HepG2 (cell line): ENCODE data around the gene RUVBL2. TPM values are rescaled to one million over a fixed set of nuclear protein-coding genes. Genes with fewer than 3 reads are reported as not detected.
"Not testable (repeated sequence)": the region's sequence is repeated elsewhere in the genome, so short reads cannot be mapped to it uniquely, and the experiment has no call there.

Experiments used
- ATAC-seq: fragments of 200-7000 bp; cut with Tn5 transposase; 3 replicates; pipeline ENCODE4 v1.9.1; 2020; ENCODE audit warnings: mild to moderate bottlenecking, moderate library complexity
- BruUV-seq: library from RNA; stranded (reverse); fragments of 400-500 nt; replicated peaks from 2 replicates; lab custom pipeline; 2021; lab: Mats Ljungman, UMichigan
- CTCF ChIA-PET: fragments of 300-600 bp; formaldehyde crosslinking; extraction: SDS; loops from one replicate; lab custom pipeline; 2021; ENCODE audit warnings: low total read pairs, inconsistent platforms, low intra/inter-chr PET ratio; lab: Yijun Ruan, JAX
- POLR2A ChIA-PET: fragments of 350-600 bp; sonication (Branson Sonifier 250); formaldehyde crosslinking; loops from one replicate; lab custom pipeline; 2020; ENCODE audit warnings: antibody characterized with exemption, inconsistent platforms; lab: Yijun Ruan, JAX
- DNase-seq: peaks from one replicate; pipeline ENCODE4 v3.0.0-alpha.2; 2015; ENCODE audit warnings: low spot score
- FAIRE-seq: peaks from 3 replicates; lab custom pipeline; 2011; peaks lifted over from hg19 to GRCh38; lab: Jason Lieb, UNC
- H2AFZ ChIP-seq: one replicate; pipeline ENCODE4 v1.6.1; 2011; ENCODE audit warnings: low read length, inconsistent platforms
- H3K27ac ChIP-seq: fragments of 300-600 bp; 3 replicates; pipeline ENCODE4 v1.8.0; 2011; ENCODE audit warnings: mixed run types, mild to moderate bottlenecking, mixed read lengths, low read length, inconsistent platforms; ENCODE audit not compliant: insufficient read depth; ENCODE audit errors: extremely low read length
- H3K27me3 ChIP-seq, 2 experiments: fragments of 200-600 bp in 1 of 2; 2 replicates in 1 of 2; 3 replicates in 1 of 2; pipeline versions ENCODE4 v1.6.0 to v1.8.0; 2011; ENCODE audit warnings: low read length in 2 of 2, mild to moderate bottlenecking in 2 of 2, moderate library complexity in 2 of 2, inconsistent platforms in 1 of 2; ENCODE audit not compliant: insufficient read depth in 2 of 2, control insufficient read depth in 1 of 2
- H3K36me3 ChIP-seq, 2 experiments: fragments of 200-600 bp in 1 of 2; replicated peaks in 1 of 2; 2 replicates in 1 of 2; 3 replicates in 1 of 2; pipeline versions ENCODE4 v1.5.1 to v1.8.0; 2011; ENCODE audit warnings: low read length in 2 of 2, inconsistent platforms in 1 of 2; ENCODE audit not compliant: insufficient read depth in 2 of 2, control insufficient read depth in 1 of 2
- H3K4me1 ChIP-seq: 2 replicates; pipeline ENCODE4 v1.5.1; 2012; ENCODE audit warnings: low read length, inconsistent platforms; ENCODE audit not compliant: insufficient read depth
- H3K4me2 ChIP-seq: 2 replicates; pipeline ENCODE4 v1.6.0; 2011; ENCODE audit warnings: low read depth, low read length, inconsistent platforms
- H3K4me3 ChIP-seq, 3 experiments: fragments of 200-600 bp in 1 of 3; sonication (generic), shearing (Covaris generic) in 1 of 3; replicated peaks in 1 of 3; 2 replicates each; pipeline ENCODE4 v1.5.1; 2011 to 2016; ENCODE audit warnings: low read length in 3 of 3, inconsistent platforms in 2 of 3, low read depth in 2 of 3, mild to moderate bottlenecking in 2 of 3, control low read depth in 1 of 3, mixed read lengths in 1 of 3; ENCODE audit not compliant: insufficient read depth in 1 of 3
- H3K79me2 ChIP-seq: one replicate; pipeline ENCODE4 v1.6.1; 2011; ENCODE audit warnings: low read length, inconsistent platforms; ENCODE audit not compliant: insufficient read depth
- H3K9ac ChIP-seq: 2 replicates; pipeline ENCODE4 v1.6.0; 2011; ENCODE audit warnings: mild to moderate bottlenecking, low read depth, low read length, inconsistent platforms; ENCODE audit not compliant: insufficient read depth
- H3K9me3 ChIP-seq: 2 replicates; pipeline ENCODE4 v1.5.1; 2012; ENCODE audit warnings: mild to moderate bottlenecking, low read length
- H4K20me1 ChIP-seq: 2 replicates; pipeline ENCODE4 v1.6.0; 2011; ENCODE audit warnings: inconsistent platforms, mild to moderate bottlenecking, low read length, moderate library complexity; ENCODE audit not compliant: insufficient read depth
- ATF1 ChIP-seq: IDR thresholded peaks from 2 replicates; pipeline ENCODE4 v1.6.1; 2016; ENCODE audit warnings: mild to moderate bottlenecking, control low read depth
- CREM ChIP-seq, 2 experiments: sonication (generic) in 1 of 2; formaldehyde crosslinking in 1 of 2; IDR thresholded peaks; 2 replicates each; pipeline versions ENCODE4 v1.4.0 to v1.6.1; 2016 to 2020; ENCODE audit warnings: antibody characterized with exemption in 1 of 2, mild to moderate bottlenecking in 1 of 2, missing genetic modification reagents in 1 of 2
- DR1 ChIP-seq: sonication (generic); formaldehyde crosslinking; IDR thresholded peaks from 2 replicates; pipeline ENCODE4 v1.8.0; 2021; ENCODE audit warnings: mild to moderate bottlenecking, missing genetic modification reagents, inconsistent platforms
- HDAC2 ChIP-seq: sonication (generic); formaldehyde crosslinking; IDR thresholded peaks from 2 replicates; pipeline ENCODE4 v1.4.0; 2020; ENCODE audit warnings: missing genetic modification reagents
- HOXA3 ChIP-seq: sonication (generic); formaldehyde crosslinking; IDR thresholded peaks from 2 replicates; pipeline ENCODE4 v1.5.0; 2020; ENCODE audit warnings: missing genetic modification reagents
- KDM1A ChIP-seq: IDR thresholded peaks from 2 replicates; pipeline ENCODE4 v1.6.1; 2016; ENCODE audit warnings: missing compliant biosample characterization
- NFYB ChIP-seq: sonication (generic); formaldehyde crosslinking; IDR thresholded peaks from 2 replicates; pipeline ENCODE4 v1.4.0; 2020; ENCODE audit warnings: missing genetic modification reagents
- RFX5 ChIP-seq: IDR thresholded peaks from 2 replicates; pipeline ENCODE4 v1.6.1; 2011; ENCODE audit warnings: low read depth, low read length, improper control_type of control experiment
- RFXAP ChIP-seq: sonication (generic); formaldehyde crosslinking; IDR thresholded peaks from 2 replicates; pipeline ENCODE4 v1.4.0; 2020; ENCODE audit warnings: missing genetic modification reagents, borderline replicate concordance
- STAG1 ChIP-seq: sonication (generic); formaldehyde crosslinking; IDR thresholded peaks from 2 replicates; pipeline ENCODE4 v1.4.0; 2020; ENCODE audit warnings: missing genetic modification reagents
- TCF7 ChIP-seq: sonication (generic); IDR thresholded peaks from 2 replicates; pipeline ENCODE4 v1.6.1; 2016; ENCODE audit warnings: antibody characterized with exemption, low read depth
- ZMYM4 ChIP-seq: sonication (generic); formaldehyde crosslinking; IDR thresholded peaks from 2 replicates; pipeline ENCODE4 v1.8.1; 2023; ENCODE audit warnings: mild to moderate bottlenecking, missing genetic modification reagents
- WGBS: methylation state at CpG from one replicate; pipeline ENCODE4 v1.1.6; 2017; ENCODE audit warnings: low lambda C conversion rate; 5-methylcytosine and 5-hydroxymethylcytosine counted together
- in situ Hi-C: cut with HindIII; loops from 2 replicates; pipeline ENCODE4 v1.10.0; 2017; ENCODE audit warnings: low pct_unique_long_range_greater_than_20kb; ENCODE audit not compliant: extremely low pct_ligation_motif_present
- intact Hi-C: fragments of 100-400 bp; cut with micrococcal nuclease; formaldehyde crosslinking; loops from one replicate; pipeline ENCODE4 v1.10.0; 2022; ENCODE audit not compliant: unreplicated experiment
- polyA plus RNA-seq, 8 experiments: library from polyadenylated mRNA; depleted of rRNA in 3 of 8; stranded (reverse) in 7 of 8; unstranded in 1 of 8; fragments of >200 nt; fragmentation: Illumina TruSeq in 4 of 8; extraction: Trizol in 4 of 8; gene quantifications; 2 replicates each; pipeline versions ENCODE4 v1.2.1 to v1.2.3, GENCODE V29; 2011 to 2016; ENCODE audit warnings: low read depth in 4 of 8, missing spikeins in 1 of 8, mixed read lengths in 1 of 8; ENCODE audit not compliant: insufficient read depth in 1 of 8
- total RNA-seq, 5 experiments: library from RNA; depleted of rRNA; stranded (reverse); fragments of >200 nt; fragmentation: Illumina TruSeq; extraction: Trizol; gene quantifications; 2 replicates each; pipeline ENCODE4 v1.2.3, GENCODE V29; 2016; ENCODE audit warnings: low read depth in 1 of 5
- TF ChIP-seq, protein P1 (sequence below): sonication (generic); formaldehyde crosslinking; IDR thresholded peaks from 2 replicates; pipeline ENCODE4 v1.5.1; 2020; ENCODE audit warnings: mild to moderate bottlenecking, missing genetic modification reagents, moderate library complexity
- TF ChIP-seq, protein P2 (sequence below): sonication (generic); formaldehyde crosslinking; IDR thresholded peaks from 2 replicates; pipeline ENCODE4 v1.4.0; 2020; ENCODE audit warnings: missing genetic modification reagents
- TF ChIP-seq, protein P3 (sequence below): sonication (generic); formaldehyde crosslinking; IDR thresholded peaks from 2 replicates; pipeline ENCODE4 v1.9.0; 2022; ENCODE audit warnings: missing genetic modification reagents, mild to moderate bottlenecking, borderline replicate concordance
- TF ChIP-seq, protein P4 (sequence below): sonication (generic); formaldehyde crosslinking; IDR thresholded peaks from 2 replicates; pipeline ENCODE4 v1.5.0; 2020; ENCODE audit warnings: mild to moderate bottlenecking, missing genetic modification reagents, moderate library complexity

Gene RUVBL2
- total and polyA plus RNA-seq, 2 of the 13 experiments (the other 11 are each of a cell fraction or from before 2014, with no cell fraction given), result 120 to 122 TPM

DNA sequence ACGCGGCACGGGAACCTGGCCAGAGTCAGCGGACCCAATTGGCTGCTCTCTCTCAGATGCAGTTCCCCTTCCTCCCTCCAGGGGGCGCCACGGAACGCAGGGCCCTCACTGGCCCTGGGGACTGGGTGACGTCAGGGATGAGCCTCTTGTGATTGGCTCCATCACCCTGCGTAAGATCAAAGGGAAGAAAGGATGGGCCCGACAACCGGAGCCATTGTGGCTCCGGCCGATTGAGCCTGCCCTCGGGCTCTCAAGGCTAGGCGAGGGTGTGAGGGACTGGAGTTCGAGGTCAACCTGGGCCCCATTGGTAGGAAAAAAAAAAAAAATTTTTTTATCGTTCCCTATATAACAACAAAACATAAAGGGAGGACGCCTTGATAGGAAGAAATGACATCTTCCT is 43.1 kb downstream of the RUVBL2 start, which contains the start of gene CGB1:
CGB1 (minus strand) TSS at position 81 of the 400 bp plus-strand sequence. CDS start 184 bp downstream, outside the sequence.
- whole genome bisulfite sequencing, result 26% methylated on average over 14 of the region's 18 CpGs
- FAIRE-seq, result peak; percentile 74
- CTCF ChIA-PET; H3K27me3 ChIP-seq; BruUV-seq; intact Hi-C loops; H3K79me2 ChIP-seq; in situ Hi-C loops; H4K20me1 ChIP-seq; H3K9ac ChIP-seq; POLR2A ChIA-PET; H3K27ac ChIP-seq; H3K36me3 ChIP-seq; H3K9me3 ChIP-seq; H2AFZ ChIP-seq; H3K4me3 ChIP-seq; H3K4me1 ChIP-seq; H3K4me2 ChIP-seq; TF ChIP-seq CREM (CRISPR knock-in tag; IDR thresholded peaks at IDR 0.05): not testable (repeated sequence)
- DNase-seq, result peak; percentile 72
- ATAC-seq, result peak; percentile 74
- TF ChIP-seq HDAC2 (peak; percentile 42; the same call in 1 of the 2 replicates), NFYB (peak; percentile 79), RFX5 (0 out of 2 replicates have a peak, but pooled peaks have one; percentile 20), CREM (IDR thresholded peaks at IDR 0.05) (peak; percentile 58; the same call in 1 of the 2 replicates), STAG1 (peak; percentile 17; the same call in 1 of the 2 replicates), TCF7 (peak; percentile 53; the same call in 1 of the 2 replicates), KDM1A (CRISPR knock-in tag) (peak; percentile 67; the same call in 1 of the 2 replicates), ATF1 (CRISPR knock-in tag) (peak; percentile 63; the same call in 1 of the 2 replicates), RFXAP (CRISPR knock-in tag) (peak; percentile 74; the same call in 1 of the 2 replicates), DR1 (CRISPR knock-in tag) (0 out of 2 replicates have a peak, but pooled peaks have one; percentile 31), HOXA3 (0 out of 2 replicates have a peak, but pooled peaks have one; percentile 31), ZMYM4 (CRISPR knock-in tag) (peak; percentile 52)
- TF ChIP-seq, protein P1, sequence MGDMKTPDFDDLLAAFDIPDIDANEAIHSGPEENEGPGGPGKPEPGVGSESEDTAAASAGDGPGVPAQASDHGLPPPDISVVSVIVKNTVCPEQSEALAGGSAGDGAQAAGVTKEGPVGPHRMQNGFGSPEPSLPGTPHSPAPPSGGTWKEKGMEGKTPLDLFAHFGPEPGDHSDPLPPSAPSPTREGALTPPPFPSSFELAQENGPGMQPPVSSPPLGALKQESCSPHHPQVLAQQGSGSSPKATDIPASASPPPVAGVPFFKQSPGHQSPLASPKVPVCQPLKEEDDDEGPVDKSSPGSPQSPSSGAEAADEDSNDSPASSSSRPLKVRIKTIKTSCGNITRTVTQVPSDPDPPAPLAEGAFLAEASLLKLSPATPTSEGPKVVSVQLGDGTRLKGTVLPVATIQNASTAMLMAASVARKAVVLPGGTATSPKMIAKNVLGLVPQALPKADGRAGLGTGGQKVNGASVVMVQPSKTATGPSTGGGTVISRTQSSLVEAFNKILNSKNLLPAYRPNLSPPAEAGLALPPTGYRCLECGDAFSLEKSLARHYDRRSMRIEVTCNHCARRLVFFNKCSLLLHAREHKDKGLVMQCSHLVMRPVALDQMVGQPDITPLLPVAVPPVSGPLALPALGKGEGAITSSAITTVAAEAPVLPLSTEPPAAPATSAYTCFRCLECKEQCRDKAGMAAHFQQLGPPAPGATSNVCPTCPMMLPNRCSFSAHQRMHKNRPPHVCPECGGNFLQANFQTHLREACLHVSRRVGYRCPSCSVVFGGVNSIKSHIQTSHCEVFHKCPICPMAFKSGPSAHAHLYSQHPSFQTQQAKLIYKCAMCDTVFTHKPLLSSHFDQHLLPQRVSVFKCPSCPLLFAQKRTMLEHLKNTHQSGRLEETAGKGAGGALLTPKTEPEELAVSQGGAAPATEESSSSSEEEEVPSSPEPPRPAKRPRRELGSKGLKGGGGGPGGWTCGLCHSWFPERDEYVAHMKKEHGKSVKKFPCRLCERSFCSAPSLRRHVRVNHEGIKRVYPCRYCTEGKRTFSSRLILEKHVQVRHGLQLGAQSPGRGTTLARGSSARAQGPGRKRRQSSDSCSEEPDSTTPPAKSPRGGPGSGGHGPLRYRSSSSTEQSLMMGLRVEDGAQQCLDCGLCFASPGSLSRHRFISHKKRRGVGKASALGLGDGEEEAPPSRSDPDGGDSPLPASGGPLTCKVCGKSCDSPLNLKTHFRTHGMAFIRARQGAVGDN, result 0 out of 2 replicates have a peak, but pooled peaks have one; percentile 19
- TF ChIP-seq, protein P2, sequence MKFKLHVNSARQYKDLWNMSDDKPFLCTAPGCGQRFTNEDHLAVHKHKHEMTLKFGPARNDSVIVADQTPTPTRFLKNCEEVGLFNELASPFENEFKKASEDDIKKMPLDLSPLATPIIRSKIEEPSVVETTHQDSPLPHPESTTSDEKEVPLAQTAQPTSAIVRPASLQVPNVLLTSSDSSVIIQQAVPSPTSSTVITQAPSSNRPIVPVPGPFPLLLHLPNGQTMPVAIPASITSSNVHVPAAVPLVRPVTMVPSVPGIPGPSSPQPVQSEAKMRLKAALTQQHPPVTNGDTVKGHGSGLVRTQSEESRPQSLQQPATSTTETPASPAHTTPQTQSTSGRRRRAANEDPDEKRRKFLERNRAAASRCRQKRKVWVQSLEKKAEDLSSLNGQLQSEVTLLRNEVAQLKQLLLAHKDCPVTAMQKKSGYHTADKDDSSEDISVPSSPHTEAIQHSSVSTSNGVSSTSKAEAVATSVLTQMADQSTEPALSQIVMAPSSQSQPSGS (CRISPR knock-in tag), result peak; percentile 47; the same call in 1 of the 2 replicates
- TF ChIP-seq, protein P3, sequence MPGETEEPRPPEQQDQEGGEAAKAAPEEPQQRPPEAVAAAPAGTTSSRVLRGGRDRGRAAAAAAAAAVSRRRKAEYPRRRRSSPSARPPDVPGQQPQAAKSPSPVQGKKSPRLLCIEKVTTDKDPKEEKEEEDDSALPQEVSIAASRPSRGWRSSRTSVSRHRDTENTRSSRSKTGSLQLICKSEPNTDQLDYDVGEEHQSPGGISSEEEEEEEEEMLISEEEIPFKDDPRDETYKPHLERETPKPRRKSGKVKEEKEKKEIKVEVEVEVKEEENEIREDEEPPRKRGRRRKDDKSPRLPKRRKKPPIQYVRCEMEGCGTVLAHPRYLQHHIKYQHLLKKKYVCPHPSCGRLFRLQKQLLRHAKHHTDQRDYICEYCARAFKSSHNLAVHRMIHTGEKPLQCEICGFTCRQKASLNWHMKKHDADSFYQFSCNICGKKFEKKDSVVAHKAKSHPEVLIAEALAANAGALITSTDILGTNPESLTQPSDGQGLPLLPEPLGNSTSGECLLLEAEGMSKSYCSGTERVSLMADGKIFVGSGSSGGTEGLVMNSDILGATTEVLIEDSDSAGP (CRISPR knock-in tag), result 0 out of 2 replicates have a peak, but pooled peaks have one; percentile 16
- TF ChIP-seq, protein P4, sequence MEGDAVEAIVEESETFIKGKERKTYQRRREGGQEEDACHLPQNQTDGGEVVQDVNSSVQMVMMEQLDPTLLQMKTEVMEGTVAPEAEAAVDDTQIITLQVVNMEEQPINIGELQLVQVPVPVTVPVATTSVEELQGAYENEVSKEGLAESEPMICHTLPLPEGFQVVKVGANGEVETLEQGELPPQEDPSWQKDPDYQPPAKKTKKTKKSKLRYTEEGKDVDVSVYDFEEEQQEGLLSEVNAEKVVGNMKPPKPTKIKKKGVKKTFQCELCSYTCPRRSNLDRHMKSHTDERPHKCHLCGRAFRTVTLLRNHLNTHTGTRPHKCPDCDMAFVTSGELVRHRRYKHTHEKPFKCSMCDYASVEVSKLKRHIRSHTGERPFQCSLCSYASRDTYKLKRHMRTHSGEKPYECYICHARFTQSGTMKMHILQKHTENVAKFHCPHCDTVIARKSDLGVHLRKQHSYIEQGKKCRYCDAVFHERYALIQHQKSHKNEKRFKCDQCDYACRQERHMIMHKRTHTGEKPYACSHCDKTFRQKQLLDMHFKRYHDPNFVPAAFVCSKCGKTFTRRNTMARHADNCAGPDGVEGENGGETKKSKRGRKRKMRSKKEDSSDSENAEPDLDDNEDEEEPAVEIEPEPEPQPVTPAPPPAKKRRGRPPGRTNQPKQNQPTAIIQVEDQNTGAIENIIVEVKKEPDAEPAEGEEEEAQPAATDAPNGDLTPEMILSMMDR (CRISPR knock-in tag), result peak; percentile 69
